ENCODE measurements around the gene SAE1. TPM values are rescaled to one million over a fixed set of nuclear protein-coding genes. Genes with fewer than 3 reads are reported as not detected.

SAE1 gene
- polyA plus RNA-seq, 2 of the 4 experiments (the other 2 are of a cell fraction), result 206 to 249 TPM

GRCh38 chr19:47225746-47226425 is 95.3 kb downstream of the SAE1 start (continued):
- TF ChIP-seq HES2 (IDR thresholded peaks at IDR 0.05), result no peak
- TF ChIP-seq RARB (CRISPR knock-in tag; IDR thresholded peaks at IDR 0.05), result no peak
- no peak for TF ChIP-seq FOSB (CRISPR knock-in tag; IDR thresholded peaks at IDR 0.05)
- no peak for TF ChIP-seq ZFP36 (IDR thresholded peaks at IDR 0.05; ENCODE audit: borderline replicate concordance, partially characterized antibody)
- peak; percentile 91 for TF ChIP-seq FOSL2 (IDR thresholded peaks at IDR 0.05)
- TF ChIP-seq FOSL2 (CRISPR knock-in tag; IDR thresholded peaks at IDR 0.05), result peak; percentile 97
- TF ChIP-seq FOXS1 (CRISPR knock-in tag; IDR thresholded peaks at IDR 0.05), result no peak
- TF ChIP-seq HEYL (CRISPR knock-in tag; IDR thresholded peaks at IDR 0.05), result no peak
- no peak; the same call in 1 of the 2 replicates for TF ChIP-seq NFE2L2 (conservative IDR thresholded peaks at IDR 0.05; ENCODE audit: low read length)
- no peak for TF ChIP-seq MAFK (IDR thresholded peaks at IDR 0.05; ENCODE audit: partially characterized antibody)
- no peak; the same call in 1 of the 2 replicates for TF ChIP-seq ATOH8 (CRISPR knock-in tag; IDR thresholded peaks at IDR 0.05; ENCODE audit: low read depth)
- no peak for TF ChIP-seq NR3C1 (IDR thresholded peaks at IDR 0.05)
- peak; percentile 67 for TF ChIP-seq MAX (IDR thresholded peaks at IDR 0.05)
- no peak for TF ChIP-seq ZC3H11A (IDR thresholded peaks at IDR 0.05)
- TF ChIP-seq SMC3 (IDR thresholded peaks at IDR 0.05), result peak; percentile 26; the same call in 2 of the 3 replicates
- TF ChIP-seq CTCF (IDR thresholded peaks at IDR 0.05), result peak; percentile 28; the same call in 1 of the 3 replicates
- peak; percentile 49; the same call in 1 of the 2 replicates for TF ChIP-seq E2F6 (IDR thresholded peaks at IDR 0.05; ENCODE audit: borderline replicate concordance, low read depth)
- peak; percentile 100 for TF ChIP-seq POLR2A (IDR thresholded peaks at IDR 0.05; ENCODE audit: low read length)
- no peak for TF ChIP-seq EHMT2 (IDR thresholded peaks at IDR 0.05; ENCODE audit: low read depth)
- TF ChIP-seq GATA3 (IDR thresholded peaks at IDR 0.05; ENCODE audit: borderline replicate concordance), result peak; percentile 76
- no peak for TF ChIP-seq TFCP2L1 (CRISPR knock-in tag; IDR thresholded peaks at IDR 0.05)
- no peak for TF ChIP-seq TP53 (CRISPR knock-in tag; IDR thresholded peaks at IDR 0.05)
- peak; percentile 100 for TF ChIP-seq BCL3 (IDR thresholded peaks at IDR 0.05)
- no peak; the same call in 1 of the 2 replicates for TF ChIP-seq PHF8 (IDR thresholded peaks at IDR 0.05; ENCODE audit: borderline replicate concordance, low read depth)
- no peak for TF ChIP-seq KDM5A (IDR thresholded peaks at IDR 0.05)
- peak; percentile 82 for TF ChIP-seq PBX3 (IDR thresholded peaks at IDR 0.05)
- TF ChIP-seq CBX8 (IDR thresholded peaks at IDR 0.05), result no peak
- TF ChIP-seq ELK1 (IDR thresholded peaks at IDR 0.05; ENCODE audit: low read depth, low read length), result no peak
- TF ChIP-seq JUN (IDR thresholded peaks at IDR 0.05), result peak; percentile 98 to 100
- TF ChIP-seq ESRRA (IDR thresholded peaks at IDR 0.05; ENCODE audit: borderline replicate concordance, low read length), result no peak
- peak in 1 of 2 experiments; percentile 30; a peak in 1 of 5 replicates for TF ChIP-seq RAD21 (conservative IDR thresholded peaks at IDR 0.05 in 1 of 2, IDR thresholded peaks at IDR 0.05 in 1 of 2)
- TF ChIP-seq JUNB (IDR thresholded peaks at IDR 0.05), result peak; percentile 62; the same call in 1 of the 2 replicates
- no peak for TF ChIP-seq SREBF2 (IDR thresholded peaks at IDR 0.05)
- peak in 1 of 2 experiments; percentile 51; a peak in 1 of 5 replicates for TF ChIP-seq EP300 (IDR thresholded peaks at IDR 0.05)
- peak; percentile 71 for TF ChIP-seq CHD2 (IDR thresholded peaks at IDR 0.05; ENCODE audit: low read length, partially characterized antibody)
- no peak for TF ChIP-seq BHLHE40 (IDR thresholded peaks at IDR 0.05; ENCODE audit: low read depth, low read length)
- no peak for TF ChIP-seq RCOR1 (IDR thresholded peaks at IDR 0.05; ENCODE audit: low read depth, low read length)
- TF ChIP-seq KDM1A (IDR thresholded peaks at IDR 0.05; ENCODE audit: low read depth), result no peak
- 0 out of 2 replicates have a peak, but pooled peaks have one; percentile 24 for TF ChIP-seq ZSCAN20 (CRISPR knock-in tag; IDR thresholded peaks at IDR 0.05)
